D721Med (cell line): ENCODE measurements around the gene C3orf70.

Experiments used
- DNase-seq: peaks from one replicate; pipeline ENCODE4 v3.0.0; 2011; ENCODE audit warnings: low spot score; ENCODE audit not compliant: insufficient read length
- FAIRE-seq: peaks from 2 replicates; lab custom pipeline; 2011; peaks lifted over from hg19 to GRCh38; lab: Jason Lieb, UNC
- CTCF ChIP-seq: IDR thresholded peaks from 2 replicates; pipeline ENCODE4 v1.5.1; 2012; ENCODE audit warnings: mild to moderate bottlenecking, control low read depth; ENCODE audit not compliant: insufficient read depth; ENCODE audit errors: missing control alignments

The C3orf70 gene

DNA sequence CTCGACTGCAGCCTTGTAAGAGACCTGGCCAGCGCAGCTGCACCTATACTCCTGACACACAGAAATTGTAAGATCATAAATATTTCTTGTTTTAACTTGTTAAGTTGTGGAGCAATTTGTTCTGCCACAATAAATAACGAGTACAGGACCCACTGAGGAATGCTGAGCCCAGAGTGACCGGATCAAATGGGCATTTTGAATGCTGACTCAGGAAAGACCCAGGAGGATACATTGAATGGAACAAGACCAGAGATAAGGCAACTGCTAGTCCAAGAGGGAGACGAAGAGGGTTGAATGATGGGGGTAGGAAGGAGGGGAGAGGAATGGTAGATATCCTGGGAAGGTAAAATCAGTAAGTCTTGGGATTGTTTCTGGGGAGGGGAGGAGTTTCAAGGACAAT is 8.9 kb upstream of the C3orf70 start:
- no peak for DNase-seq
- TF ChIP-seq CTCF = no peak
- FAIRE-seq = no peak

GRCh38 chr3:185157347-185157746 is 4.5 kb upstream of the C3orf70 start:
- FAIRE-seq = no peak
- TF ChIP-seq CTCF = no peak
- no peak for DNase-seq

GRCh38 chr3:185155678-185156077 is 2.8 kb upstream of the C3orf70 start:
- TF ChIP-seq CTCF = no peak
- FAIRE-seq = no peak
- DNase-seq = no peak

DNA sequence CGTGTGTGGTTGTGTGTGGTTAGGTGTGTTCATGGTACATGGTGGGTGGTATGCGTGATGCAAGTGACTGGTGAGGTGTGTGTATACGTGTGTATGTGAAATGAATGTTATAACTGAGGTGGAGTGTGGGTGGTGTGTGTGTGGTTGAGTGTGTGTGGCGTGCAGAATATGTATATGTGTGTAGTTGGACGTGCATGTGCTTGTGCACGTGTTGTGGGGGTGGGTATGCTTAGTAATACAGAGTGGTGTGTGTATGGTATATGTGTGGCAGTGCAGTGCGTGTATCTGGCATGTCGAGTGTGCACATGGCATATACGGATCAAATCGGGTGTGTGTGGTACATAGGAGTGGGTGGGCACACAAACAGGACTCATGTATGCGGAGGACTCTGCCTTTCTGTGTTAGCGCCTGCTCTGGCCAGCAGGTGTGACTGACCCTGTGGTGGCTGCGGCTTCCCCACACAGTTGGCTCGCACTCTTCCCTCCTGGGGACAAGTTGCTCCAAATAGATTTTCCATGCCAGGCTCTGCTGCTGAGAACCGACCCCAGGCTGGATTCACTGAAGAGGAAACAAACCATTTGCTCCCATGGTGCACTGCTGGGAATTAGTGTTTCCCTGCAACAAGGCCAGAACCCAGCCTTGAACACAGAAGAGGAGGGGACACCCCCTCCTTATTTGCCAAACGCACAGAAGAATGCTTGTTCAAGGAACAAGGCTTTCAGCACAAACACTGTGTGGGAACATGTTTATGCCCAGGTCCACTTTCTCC is 1.2 kb upstream of the C3orf70 start:
- no peak for DNase-seq
- FAIRE-seq = no peak
- no peak for TF ChIP-seq CTCF

DNA sequence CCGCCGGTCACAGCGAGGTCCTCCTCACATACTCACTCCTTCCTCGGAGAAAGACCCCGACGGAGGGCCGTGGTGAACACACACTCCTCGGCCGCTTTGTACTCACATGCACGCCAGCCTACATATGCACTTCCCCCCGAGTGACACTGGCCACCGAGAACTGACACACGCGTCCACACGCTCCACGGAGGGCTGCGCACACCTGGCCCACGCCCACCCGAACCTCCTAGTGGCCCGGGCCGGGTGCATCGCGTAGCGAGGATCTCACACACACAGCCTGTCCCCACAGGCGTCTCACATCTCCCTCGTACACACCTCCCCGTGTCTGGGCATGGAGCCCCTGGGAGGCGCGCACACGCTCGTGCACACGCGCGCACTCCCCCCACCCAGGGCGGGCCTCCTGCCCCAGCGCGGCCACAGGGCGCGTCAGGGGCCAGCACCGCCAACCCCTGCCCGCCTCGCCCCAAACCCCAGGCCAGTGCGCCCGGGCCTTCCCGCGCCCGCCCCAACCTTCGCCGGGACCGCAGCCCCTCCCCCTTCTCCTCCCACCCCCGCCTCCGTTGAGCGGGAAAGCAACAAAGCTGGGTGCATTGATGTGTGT is 411 bp upstream of the C3orf70 start:
- no peak for DNase-seq
- FAIRE-seq = no peak
- TF ChIP-seq CTCF = no peak

GRCh38 chr3:185151964-185152409 is 873 bp downstream of the C3orf70 start:
- DNase-seq (no peak), FAIRE-seq (no peak)
- no peak for TF ChIP-seq CTCF
